CD4-positive, alpha-beta T cell treated with Interleukin-21 for 1 hour (primary cell): ENCODE measurements around the gene FGD2.
"Not testable (repeated sequence)": the region's sequence is repeated elsewhere in the genome, so short reads cannot be mapped to it uniquely, and the experiment has no call there.

Experiments used
- DNase-seq: peaks from one replicate; pipeline ENCODE4 v3.0.0-alpha.2; 2020

Gene FGD2

GRCh38 chr6:37043091-37043490 lies 37.6 kb downstream of the FGD2 start:
- DNase-seq: not testable (repeated sequence)

- DNase-seq: no peak
Observed at GRCh38 chr6:37047346-37047688, 41.9 kb downstream of the FGD2 start.

GRCh38 chr6:37047689-37048402 lies 42.4 kb downstream of the FGD2 start:
- peak; percentile 18 for DNase-seq

- no peak for DNase-seq
Observed at GRCh38 chr6:37048403-37048850, 43.0 kb downstream of the FGD2 start.

GRCh38 chr6:37048851-37049757 lies 43.6 kb downstream of the FGD2 start:
- peak; percentile 85 for DNase-seq

GRCh38 chr6:37049758-37050044 lies 44.2 kb downstream of the FGD2 start:
- no peak for DNase-seq

GRCh38 chr6:37050045-37050853 lies 44.8 kb downstream of the FGD2 start:
- peak; percentile 82 for DNase-seq

GRCh38 chr6:37050854-37051137 lies 45.3 kb downstream of the FGD2 start:
- no peak for DNase-seq

GRCh38 chr6:37051138-37052026 lies 45.9 kb downstream of the FGD2 start:
- peak; percentile 92 for DNase-seq

GRCh38 chr6:37052027-37052628 lies 46.7 kb downstream of the FGD2 start:
- DNase-seq: peak; percentile 17

- DNase-seq: no peak
Observed at GRCh38 chr6:37053683-37054082, 48.2 kb downstream of the FGD2 start.

GRCh38 chr6:37054171-37054570 lies 48.7 kb downstream of the FGD2 start:
- no peak for DNase-seq

GRCh38 chr6:37054580-37054979 lies 49.1 kb downstream of the FGD2 start:
- DNase-seq: no peak

GRCh38 chr6:37056112-37056403 lies 50.6 kb downstream of the FGD2 start:
- DNase-seq: no peak

GRCh38 chr6:37056439-37057127 lies 51.1 kb downstream of the FGD2 start:
- DNase-seq: no peak

GRCh38 chr6:37057128-37057471 lies 51.6 kb downstream of the FGD2 start:
- no peak for DNase-seq

- no peak for DNase-seq
Observed at GRCh38 chr6:37057678-37058077, 52.2 kb downstream of the FGD2 start.

- no peak for DNase-seq
Observed at GRCh38 chr6:37058084-37058586, 52.7 kb downstream of the FGD2 start.

- not testable (repeated sequence) for DNase-seq
Observed at GRCh38 chr6:37058984-37059343, 53.5 kb downstream of the FGD2 start.

- DNase-seq: no peak
Observed at GRCh38 chr6:37059344-37060194, 54.1 kb downstream of the FGD2 start.

GRCh38 chr6:37060195-37060559 lies 54.7 kb downstream of the FGD2 start:
- DNase-seq: no peak
